ENCODE measurements around the gene COQ7.
A peak's percentile ranks its signal among the peaks of the same experiment; 100 is the strongest.

Gene COQ7

GRCh38 chr16:19033761-19034160 is 33.7 kb upstream of the COQ7 start:
- no peak for DNase-seq (ENCODE audit: low read depth)
- no peak overlapping the region for H3K4me3 ChIP-seq (ENCODE audit: low read depth, low read length)
- no peak for TF ChIP-seq CTCF (IDR thresholded peaks at IDR 0.05; ENCODE audit: control insufficient read depth, extremely low read depth, insufficient read depth)

GRCh38 chr16:19040400-19040799 is 27.0 kb upstream of the COQ7 start:
- no peak for DNase-seq (ENCODE audit: low read depth)
- no peak overlapping the region for H3K4me3 ChIP-seq (ENCODE audit: low read depth, low read length)
- TF ChIP-seq CTCF (IDR thresholded peaks at IDR 0.05; ENCODE audit: control insufficient read depth, extremely low read depth, insufficient read depth) = no peak

- no peak for DNase-seq (ENCODE audit: low read depth)
- no peak overlapping the region for H3K4me3 ChIP-seq (ENCODE audit: low read depth, low read length)
These were observed 22.6 kb upstream of the COQ7 start for GRCh38 chr16:19044769-19045168.

GRCh38 chr16:19046062-19046461 is 21.4 kb upstream of the COQ7 start:
- no peak overlapping the region for H3K4me3 ChIP-seq (ENCODE audit: low read depth, low read length)
- no peak for TF ChIP-seq CTCF (IDR thresholded peaks at IDR 0.05; ENCODE audit: control insufficient read depth, extremely low read depth, insufficient read depth)
- DNase-seq (ENCODE audit: low read depth) = no peak

More at GRCh38 chr16:19044769-19045168, 22.6 kb upstream of the COQ7 start:
- TF ChIP-seq CTCF (IDR thresholded peaks at IDR 0.05; ENCODE audit: control insufficient read depth, extremely low read depth, insufficient read depth) = no peak

GRCh38 chr16:19062706-19063105 is 4.7 kb upstream of the COQ7 start:
- no peak for TF ChIP-seq CTCF (IDR thresholded peaks at IDR 0.05; ENCODE audit: control insufficient read depth, extremely low read depth, insufficient read depth)
- no peak for DNase-seq (ENCODE audit: low read depth)
- no peak overlapping the region for H3K4me3 ChIP-seq (ENCODE audit: low read depth, low read length)

GRCh38 chr16:19066988-19067348 is 446 bp upstream of the COQ7 start:
- DNase-seq (ENCODE audit: low read depth) = no peak
- peak overlapping the region; percentile 67 for H3K4me3 ChIP-seq (ENCODE audit: low read depth, low read length)
- no peak for TF ChIP-seq CTCF (IDR thresholded peaks at IDR 0.05; ENCODE audit: control insufficient read depth, extremely low read depth, insufficient read depth)

GRCh38 chr16:19068237-19068815 is 912 bp downstream of the COQ7 start:
- peak overlapping the region; percentile 67 for H3K4me3 ChIP-seq (ENCODE audit: low read depth, low read length)
- TF ChIP-seq CTCF (IDR thresholded peaks at IDR 0.05; ENCODE audit: control insufficient read depth, extremely low read depth, insufficient read depth) = no peak
- no peak for DNase-seq (ENCODE audit: low read depth)

Measured in LNCaP clone FGC (cell line).